GM19463 (cell line): ENCODE data around the gene ASTN2.
A peak's percentile ranks its signal among the peaks of the same experiment; 100 is the strongest.

Experiments
- ATAC-seq: cut with Tn5 transposase; IDR thresholded peaks from one replicate; pipeline ENCODE4 v1.9.1; 2021; ENCODE audit warnings: mild to moderate bottlenecking, moderate library complexity; ENCODE audit not compliant: unreplicated experiment

Gene ASTN2

DNA sequence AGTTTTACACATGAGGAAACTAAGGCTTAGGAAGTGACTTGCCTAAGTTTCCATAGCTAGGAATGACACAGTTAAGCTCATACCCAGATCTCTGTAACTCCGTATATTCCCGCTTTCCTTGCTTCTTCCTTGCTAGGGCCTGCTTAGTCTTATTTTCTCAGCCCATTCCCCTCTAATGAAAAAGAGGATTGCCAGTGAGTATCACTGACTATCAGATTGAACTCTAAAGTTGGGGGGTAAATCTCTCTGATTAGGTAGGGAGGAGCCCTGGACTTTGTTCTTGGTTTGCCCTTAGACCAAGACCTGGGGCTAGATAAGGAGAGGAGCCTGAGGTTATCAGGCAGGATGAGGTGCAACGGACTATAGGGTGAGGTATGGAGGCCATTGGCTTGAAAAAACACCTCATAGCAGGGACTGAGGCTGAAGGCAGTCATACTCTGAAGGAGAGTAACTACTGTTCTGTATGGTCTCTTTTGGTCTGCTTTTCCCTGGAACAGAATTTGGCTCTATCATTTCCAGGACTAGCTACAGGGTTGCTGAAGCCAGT, 725.3 kb downstream of the ASTN2 start:
- ATAC-seq: no peak

DNA sequence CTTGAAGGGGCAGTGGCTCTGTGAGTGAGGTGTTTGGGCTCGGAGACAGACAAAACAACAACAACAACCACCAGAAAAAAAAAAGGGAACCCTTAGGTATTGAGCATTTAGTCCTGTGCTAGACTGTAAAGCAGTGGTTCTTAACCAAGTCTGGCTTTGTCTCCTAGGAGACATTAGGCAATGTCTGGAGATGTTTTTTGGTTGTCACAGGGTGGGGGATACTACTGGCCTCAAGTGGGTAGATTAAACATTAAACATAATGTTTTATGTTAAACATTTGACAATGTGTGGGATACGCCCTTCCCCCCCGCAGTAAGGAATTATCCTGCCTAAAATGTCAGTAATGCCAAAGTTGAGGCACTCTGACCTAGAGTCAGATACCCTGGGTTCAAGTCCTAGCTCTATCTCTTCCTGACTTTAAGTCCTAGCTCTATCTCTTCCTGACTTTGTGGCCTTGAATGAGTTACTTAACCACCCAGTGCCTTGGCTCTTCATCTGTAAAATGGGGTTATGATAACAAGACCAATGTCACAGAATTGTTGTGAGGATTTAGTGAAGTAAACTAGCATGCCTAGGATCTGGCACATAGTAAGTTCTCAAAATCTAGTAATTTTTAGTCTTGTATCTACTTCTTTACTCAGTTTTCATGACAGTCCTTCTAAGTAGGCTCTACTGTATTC, 725.9 kb downstream of the ASTN2 start:
- no peak for ATAC-seq

DNA sequence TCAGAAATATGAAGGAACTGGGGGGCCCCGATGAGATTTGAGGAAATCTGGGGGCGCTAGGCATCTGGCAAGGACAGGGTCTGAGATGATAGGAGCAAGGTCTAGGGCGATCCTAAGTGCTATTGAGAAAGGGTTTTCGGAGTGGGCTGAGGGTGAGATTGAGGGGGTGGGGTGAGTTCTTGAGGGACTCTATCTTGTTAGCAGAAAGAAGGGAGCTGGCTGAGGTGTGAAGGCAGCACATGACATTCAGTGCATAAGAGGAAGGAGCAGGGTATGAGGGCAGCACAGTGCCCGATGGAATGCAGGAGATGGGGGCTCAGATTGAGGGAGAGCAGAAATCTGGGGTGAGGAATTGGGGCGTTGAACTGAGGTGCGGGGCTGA, 727.1 kb downstream of the ASTN2 start:
- no peak for ATAC-seq

DNA sequence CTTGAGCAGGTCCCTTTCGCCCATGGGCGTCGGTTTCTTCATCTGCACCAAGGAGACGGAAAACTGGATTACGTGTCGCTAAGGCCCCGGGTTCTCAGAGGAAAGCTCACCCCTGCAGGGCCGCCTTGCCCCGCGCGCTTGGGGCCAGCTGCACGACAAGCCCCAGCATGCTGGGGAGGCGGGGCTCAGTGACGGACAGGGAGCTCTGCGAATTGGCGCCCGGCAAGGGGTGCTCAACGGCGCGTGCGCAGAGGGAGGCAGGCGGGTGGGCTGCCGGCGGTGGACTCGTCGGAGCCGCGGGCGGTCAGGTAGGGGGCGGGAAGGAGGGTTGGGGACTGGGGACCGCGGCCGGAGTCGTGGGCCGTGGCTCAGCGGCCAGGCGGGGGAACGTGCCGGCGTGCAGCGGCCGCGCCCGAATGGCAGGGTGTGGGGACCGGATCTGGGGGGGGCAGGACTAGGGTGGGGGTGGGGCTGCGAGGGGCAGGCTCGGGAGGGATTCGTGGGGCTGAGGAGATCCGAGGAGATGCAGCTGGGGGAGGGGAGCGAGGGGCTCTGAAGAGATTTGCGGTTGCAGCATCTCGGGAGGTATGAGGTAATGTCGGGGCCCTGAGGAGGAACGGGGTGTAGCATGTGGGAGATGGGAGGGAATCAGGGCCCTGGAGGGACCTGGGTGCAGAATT, 727.6 kb downstream of the ASTN2 start, which contains the start of gene TRIM32:
TSS of gene TRIM32 (plus strand) at position 232 of the 680 bp plus-strand sequence. CDS start 10,438 bp downstream, outside the sequence.
- ATAC-seq: peak; percentile 98

DNA sequence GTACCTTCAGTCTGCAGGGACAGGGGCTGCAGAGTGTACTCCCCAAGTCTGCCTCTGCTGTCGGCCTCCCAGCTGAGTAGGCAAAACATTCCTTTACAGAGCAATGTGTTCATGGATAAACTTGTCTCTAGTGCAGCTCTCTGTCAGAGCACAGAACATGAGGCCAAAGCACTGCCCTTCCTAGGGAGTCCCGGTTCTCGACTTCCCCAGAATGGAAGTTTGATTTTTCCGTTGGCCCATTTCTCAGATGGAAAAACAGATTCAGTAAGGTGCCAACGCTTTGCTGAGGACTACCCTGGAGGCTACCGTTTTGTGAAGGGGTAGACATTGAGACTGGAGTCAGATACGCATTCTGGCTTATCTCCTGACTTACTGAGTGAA, 728.2 kb downstream of the ASTN2 start:
- peak; percentile 35 for ATAC-seq

DNA sequence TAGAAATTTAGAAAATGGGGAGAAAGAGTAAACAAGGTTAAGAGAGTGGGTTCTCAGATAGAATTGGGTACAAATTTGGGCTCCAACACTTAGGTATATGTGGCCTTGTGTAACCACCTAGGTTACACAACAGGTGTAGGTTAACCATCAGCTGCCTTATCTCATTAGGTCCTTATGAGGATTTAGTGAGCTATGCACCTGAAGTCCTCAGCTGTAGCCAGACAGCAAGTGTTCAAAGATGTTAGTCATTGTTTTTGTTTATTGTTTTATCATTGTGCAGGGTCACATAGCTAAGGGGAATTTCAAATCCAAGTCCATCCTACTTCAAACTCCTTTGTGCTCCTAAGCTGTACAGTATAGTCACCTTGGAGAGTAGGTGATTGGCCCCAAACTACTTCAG, 728.7 kb downstream of the ASTN2 start:
- no peak for ATAC-seq

DNA sequence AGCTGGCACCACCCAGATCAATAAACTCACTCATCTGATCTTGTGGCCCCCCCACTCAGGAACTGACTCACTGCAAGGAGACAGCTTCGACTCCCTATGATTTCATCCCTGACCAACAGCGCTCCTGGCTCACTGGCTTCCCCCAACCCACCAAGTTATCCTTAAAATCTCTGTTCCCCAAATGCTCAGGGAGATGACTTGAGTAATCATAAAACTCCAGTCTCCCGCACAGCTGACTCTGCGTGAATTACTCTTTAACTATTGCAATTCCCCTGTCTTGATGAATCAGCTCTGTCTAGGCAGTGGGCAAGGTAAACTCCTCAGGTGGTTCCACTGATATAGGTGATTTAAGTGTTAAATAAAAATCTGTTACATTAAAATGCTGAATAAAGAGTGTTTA, 729.7 kb downstream of the ASTN2 start:
- ATAC-seq: no peak

DNA sequence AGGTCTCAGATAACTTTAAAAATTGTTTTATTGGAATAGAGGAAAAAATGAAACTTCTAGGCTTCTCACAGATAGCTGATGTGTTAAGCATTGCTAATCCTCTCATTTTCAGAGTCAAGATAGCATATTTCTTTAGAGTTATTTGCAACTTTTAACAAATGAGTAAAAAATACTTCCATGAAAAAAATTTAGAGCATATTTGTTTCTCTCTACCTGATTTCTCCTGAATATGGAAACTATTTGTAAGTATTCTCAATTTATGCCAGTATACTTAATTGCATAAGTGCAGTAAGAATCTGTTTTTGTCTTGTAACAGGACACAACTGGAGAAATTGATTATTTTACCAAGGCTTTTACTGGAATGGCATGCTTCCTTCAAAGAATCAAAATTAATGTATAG, 731.3 kb downstream of the ASTN2 start:
- ATAC-seq: no peak

DNA sequence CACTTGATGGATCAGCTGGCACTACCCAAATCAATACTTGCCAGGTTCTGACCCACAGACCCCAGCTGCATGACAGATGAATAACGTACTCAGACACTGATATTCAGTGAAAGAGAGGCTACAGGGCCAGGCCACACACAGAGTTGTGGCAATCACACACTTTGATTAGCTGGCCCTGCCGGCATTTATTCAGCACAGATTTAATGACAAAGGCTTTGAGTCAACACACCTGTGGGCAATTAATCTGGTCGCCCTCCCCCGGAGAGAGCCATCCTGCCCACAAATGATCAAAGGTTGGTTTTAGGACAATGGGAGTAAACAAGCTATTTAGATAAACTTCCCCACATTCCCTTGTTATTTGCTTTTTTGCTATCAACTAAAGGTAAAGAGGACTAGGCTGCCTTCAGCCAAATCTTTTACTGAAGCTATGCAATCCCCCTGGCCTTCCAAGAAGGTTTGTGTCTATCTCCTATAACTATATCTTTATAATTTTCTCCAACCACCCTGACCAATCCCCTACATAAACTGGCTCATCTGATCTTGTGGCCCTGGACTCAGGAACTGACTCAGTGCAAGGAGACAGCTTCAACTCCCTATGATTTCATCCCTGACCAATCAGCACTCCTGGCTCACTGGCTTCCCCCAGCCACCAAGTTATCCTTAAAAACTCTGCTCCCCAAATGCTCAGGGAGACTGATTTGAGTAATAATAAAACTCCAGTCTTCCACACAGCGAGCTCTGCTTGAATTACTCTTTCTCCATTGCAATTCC, 740.5 kb downstream of the ASTN2 start:
- no peak for ATAC-seq

DNA sequence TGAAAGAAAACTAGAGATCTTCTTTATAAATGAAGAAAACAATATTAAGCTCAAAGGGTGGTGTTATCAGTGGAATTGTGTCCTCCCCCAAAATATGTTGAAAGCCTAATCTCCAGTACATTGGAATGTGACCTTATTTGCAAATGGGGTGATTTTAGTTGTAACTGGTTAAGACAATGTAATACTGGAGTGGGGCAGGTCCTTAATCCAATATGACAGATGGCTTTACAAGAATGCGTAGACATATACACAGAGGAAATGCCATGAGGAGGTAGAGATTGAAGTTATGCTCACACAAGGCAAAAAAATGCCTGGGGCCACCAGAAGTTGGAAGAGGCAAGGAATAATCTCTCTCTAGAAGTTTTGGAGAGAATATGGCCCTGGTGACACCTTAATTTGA, 741.5 kb downstream of the ASTN2 start:
- ATAC-seq: no peak

DNA sequence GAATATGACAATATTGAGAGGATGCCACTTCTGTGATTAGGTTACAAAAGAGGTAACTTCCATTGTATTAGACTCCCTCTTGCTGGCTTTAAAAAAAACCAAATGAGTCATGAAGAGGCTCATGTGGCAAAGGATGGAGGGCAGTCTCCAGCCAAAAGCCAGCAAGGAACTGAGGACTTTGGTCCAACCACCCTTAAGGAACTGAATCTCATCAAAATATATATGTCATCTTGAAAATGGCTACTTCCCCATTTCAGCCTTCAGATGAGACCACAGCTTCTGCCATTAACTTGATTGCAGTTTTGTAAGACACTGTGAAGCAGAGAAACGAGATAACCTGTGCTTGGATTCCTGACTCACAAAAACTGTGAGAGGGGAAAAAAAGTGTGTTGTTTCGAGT, 743.3 kb downstream of the ASTN2 start:
- ATAC-seq: peak; percentile 51

DNA sequence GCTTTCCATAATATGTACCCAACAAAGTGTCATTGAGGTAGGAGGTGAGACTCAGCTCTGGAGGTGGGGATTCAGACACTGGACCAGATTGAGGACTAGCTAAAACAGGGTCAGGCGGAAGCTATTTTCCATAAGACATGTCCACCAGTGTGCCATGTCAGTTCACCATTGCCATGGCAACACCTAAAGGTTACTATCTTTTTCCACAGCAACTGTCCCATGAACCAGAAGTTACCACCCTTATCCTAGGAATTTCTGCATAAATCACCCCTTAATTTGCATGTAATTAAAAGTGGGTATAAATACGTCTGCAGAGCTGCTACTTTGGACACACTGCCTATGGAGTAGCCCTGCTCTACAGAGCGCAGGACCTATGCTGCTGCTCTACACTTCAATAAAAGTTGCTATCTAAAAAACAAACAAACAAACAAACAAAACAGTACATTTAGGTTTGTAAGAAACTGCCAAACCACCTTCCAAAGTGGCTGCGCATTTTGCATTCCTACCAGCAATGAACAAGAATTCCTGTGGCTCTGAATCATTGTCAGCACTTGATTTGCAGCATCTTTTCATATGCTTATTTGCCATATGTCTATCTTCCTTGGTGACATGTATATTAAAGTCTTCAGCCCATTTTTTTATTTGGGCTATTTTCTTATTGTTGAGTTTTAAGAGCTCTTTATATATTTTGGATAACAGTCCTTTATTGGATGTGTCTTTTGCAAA, 745.7 kb downstream of the ASTN2 start:
- no peak for ATAC-seq

DNA sequence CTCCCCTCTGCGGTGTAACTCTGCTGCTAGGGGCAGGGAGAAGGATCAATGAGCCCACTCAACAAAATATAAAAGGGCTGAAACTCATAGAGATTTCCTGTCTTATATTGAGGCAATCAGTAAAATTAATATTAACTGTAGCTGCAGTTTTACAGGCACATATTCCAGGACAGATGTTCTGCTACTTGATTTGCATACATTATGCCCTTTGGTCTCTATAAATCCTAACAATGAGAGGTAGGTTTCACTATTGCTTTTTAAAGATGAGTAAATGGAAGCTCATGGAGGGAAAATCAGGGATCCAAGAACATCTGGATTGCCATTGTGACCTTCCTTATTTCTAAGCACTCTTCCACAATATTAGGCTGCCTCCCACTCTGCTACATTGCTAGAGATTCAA, 751.3 kb downstream of the ASTN2 start:
- ATAC-seq: no peak

DNA sequence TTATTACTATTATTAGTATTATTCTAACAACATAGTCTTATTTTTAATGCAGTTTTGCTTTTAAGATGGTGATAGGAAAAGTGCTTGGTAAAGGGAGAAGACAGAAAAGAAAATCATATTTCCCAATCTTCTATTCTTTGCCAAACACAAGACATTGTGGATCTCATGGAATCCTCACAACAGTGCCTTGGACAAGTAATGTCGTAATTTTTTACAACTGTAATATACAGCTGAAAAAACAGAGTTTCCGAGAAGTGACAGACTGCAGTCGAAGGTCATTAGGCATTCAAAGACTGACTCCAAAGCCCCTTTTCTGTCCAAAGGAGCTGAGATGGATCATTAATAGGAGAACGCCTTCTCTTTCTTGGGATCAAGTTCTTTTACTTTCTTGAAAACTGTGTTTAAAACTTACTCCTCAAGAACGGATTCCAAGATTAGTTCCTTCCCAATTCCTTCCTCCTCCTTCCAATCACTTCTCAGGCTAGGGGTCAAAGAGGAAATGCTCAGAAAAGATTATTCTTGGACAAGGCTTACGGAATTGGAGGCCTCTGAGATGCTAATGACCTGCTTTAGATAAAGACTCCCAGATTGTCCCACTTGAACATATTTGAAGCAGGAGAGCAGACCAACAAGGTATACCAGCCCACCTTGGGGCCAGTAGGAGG, 752.1 kb downstream of the ASTN2 start:
- ATAC-seq: no peak

DNA sequence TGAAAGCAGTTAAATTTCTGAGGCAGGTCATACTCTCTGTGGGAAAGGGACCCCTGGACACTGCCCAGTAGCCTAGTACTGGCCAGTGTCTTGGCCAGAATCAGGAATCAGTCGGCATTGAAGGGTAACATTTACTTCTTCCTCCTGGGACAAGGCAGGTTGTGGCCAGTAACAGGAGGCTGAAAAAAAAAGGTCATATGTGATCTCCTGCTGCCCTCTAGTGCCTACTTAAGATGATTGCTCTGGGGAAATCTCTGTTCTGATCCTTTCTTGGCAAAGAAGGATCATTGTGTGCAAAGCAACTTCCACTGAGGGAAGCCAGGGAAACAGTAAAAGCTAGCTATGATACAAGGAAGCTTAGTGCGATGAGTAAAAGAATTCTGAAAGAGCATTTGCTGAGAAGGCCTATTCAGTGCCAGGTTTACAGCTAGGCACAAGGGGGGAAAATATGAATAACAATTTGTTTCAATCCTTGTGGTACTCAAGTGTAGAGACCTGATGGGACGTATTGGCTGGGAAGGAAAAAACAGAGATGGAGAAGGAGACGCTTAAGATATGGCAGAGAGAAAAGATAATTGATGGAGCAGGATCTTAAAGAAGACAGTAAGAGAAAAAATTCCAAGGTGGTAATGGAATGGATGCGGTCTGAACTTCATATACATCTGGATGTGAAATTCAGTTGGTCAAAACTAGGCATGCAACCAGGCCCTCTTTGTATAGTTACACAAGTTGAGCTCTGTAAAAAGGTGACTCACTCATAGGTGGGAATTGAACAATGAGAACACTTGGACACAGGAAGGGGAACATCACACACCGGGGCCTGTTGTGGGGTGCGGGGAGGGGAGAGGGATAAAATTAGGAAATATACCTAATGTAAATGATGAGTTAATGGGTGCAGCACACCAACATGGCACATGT, 753.6 kb downstream of the ASTN2 start:
- ATAC-seq: peak; percentile 76

DNA sequence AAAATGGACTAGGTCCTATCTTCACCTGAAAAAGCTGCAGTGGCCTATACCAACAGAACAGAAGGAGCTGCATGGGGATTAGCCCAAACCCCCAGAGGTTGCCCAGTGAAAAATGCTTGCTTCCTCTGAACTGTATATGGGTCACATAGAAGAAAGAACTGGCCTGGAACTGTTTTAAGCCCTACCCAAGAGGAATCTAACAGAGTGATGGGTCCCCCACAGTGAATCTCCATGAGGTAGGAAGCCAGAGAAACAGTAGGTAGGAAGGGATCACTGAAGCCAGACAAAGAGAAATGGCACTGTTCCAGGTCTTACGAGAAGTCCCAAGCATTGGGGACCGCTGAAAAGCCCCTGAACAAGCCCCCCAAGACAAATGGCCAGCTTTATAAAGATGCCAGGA, 756.6 kb downstream of the ASTN2 start:
- no peak for ATAC-seq

DNA sequence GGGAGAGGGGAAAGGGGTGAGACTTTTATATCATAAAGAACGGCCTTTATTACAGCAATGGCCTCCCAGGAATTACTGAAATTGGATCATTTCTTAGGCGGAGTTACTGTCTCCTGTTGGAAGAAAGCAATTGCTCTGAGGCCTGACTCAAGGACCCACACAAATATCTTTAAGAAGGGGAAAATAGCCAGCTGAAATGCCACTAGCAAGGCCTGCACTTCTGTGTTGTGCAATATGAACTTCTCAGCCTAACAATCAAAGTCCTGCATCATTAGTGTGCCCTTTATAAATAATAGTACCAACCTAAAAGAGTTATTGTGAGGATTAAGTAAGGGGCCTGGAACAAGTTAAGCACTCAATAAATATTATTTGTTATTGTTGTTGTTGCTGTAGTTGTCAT, 757.9 kb downstream of the ASTN2 start:
- no peak for ATAC-seq

DNA sequence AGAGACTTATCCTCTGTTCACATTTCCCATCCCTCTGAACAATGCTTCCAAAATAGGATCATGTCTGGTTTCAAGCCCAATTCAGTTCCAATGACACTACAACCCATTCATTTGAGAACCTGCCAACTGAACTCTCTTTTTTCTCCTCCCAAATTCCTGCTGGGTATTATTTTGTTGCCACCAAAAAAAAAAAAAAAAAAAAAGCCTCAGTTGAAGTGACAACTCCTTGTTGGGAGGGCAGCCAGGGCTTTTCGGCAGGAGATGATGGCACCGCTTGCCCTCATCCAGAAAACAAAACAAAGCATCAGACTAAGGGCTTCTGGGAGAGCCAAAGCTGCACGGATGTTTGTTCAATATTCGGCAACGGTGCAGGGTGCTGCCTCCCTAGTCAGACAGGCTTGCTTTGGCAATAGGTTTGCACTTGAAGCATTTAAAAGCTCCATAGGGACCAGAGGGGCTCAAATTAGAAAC, 758.3 kb downstream of the ASTN2 start:
- ATAC-seq: no peak

DNA sequence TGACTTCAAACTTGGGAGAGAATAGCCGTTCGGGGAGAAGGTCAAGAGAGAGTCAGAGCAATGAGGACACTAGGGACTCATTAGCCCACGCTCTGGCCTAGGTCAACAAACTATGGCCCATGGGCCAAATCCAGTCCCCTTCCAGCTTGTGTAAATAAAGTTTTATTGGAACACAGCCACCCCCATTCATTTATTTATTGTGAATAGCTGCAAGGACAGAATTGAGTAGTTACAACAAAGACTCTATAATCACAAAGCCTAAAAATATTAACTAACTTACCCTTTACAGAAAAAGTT, 760.9 kb downstream of the ASTN2 start:
- no peak for ATAC-seq
